HCT116 (cell line): ENCODE data around the gene ABHD4. TPM values are rescaled to one million over a fixed set of nuclear protein-coding genes. Genes with fewer than 3 reads are reported as not detected.

Experiments used
- ATAC-seq: fragments of 200-7000 bp; cut with Tn5 transposase; 2 replicates; pipeline ENCODE4 v1.9.1; 2020; ENCODE audit warnings: mild to moderate bottlenecking, moderate library complexity
- BruUV-seq: library from RNA; stranded (reverse); fragments of 400-500 nt; replicated peaks from 2 replicates; lab custom pipeline; 2021; lab: Mats Ljungman, UMichigan
- CTCF ChIA-PET: fragments of 300-600 bp; sonication (Branson Sonifier 250); formaldehyde crosslinking; loops from one replicate; lab custom pipeline; 2021; ENCODE audit warnings: antibody characterized with exemption; lab: Charles Lee
- POLR2A ChIA-PET: fragments of 300-600, 350-600 bp; sonication (Branson Sonifier 250); formaldehyde crosslinking; loops from one replicate; lab custom pipeline; 2021; ENCODE audit warnings: antibody characterized with exemption; lab: Charles Lee
- RAD21 ChIA-PET, 2 experiments: fragments of 300-600 bp; sonication (Branson Sonifier 250); formaldehyde crosslinking; loops; one replicate each; lab custom pipeline; 2023; ENCODE audit warnings: low total read pairs in 2 of 2; ENCODE audit not compliant: uncharacterized antibody in 2 of 2, unreplicated experiment in 2 of 2, low non-redundant PET in 1 of 2; lab: Charles Lee
- DNase-seq: peaks from one replicate; pipeline ENCODE4 v3.0.0-alpha.2; 2010; ENCODE audit warnings: low read depth, low spot score
- H2AFZ ChIP-seq: fragments of 200-600 bp; shearing (Covaris generic), sonication (generic); 2 replicates; pipeline ENCODE4 v1.6.1; 2017; ENCODE audit warnings: low read depth, mixed run types, mixed read lengths, antibody characterized with exemption, low read length; ENCODE audit not compliant: poor library complexity, severe bottlenecking
- H3K27ac ChIP-seq: 2 replicates; pipeline ENCODE4 v1.5.1; 2012; ENCODE audit warnings: low read depth, low read length
- H3K27me3 ChIP-seq: fragments of 200-600 bp; sonication (generic); 2 replicates; pipeline ENCODE4 v1.6.1; 2016; ENCODE audit warnings: mixed run types, low read length, mixed read lengths; ENCODE audit not compliant: insufficient read depth
- H3K36me3 ChIP-seq, 2 experiments: fragments of 200-500 bp in 1 of 2; fragments of 200-600 bp in 1 of 2; sonication (Bioruptor generic) in 1 of 2; sonication (generic) in 1 of 2; 2 replicates each; pipeline versions ENCODE4 v1.5.1 to v1.6.1; 2014 to 2016; ENCODE audit warnings: low read length in 2 of 2, inconsistent platforms in 1 of 2, mixed read lengths in 1 of 2, mixed run types in 1 of 2; ENCODE audit not compliant: insufficient read depth in 2 of 2, control insufficient read depth in 1 of 2
- H3K4me1 ChIP-seq, 2 experiments: fragments of 200-600 bp in 1 of 2; sonication (generic) in 1 of 2; 2 replicates each; pipeline versions ENCODE4 v1.5.1 to v1.6.1; 2012 to 2017; ENCODE audit warnings: low read length in 2 of 2, inconsistent platforms in 1 of 2, mild to moderate bottlenecking in 1 of 2, mixed read lengths in 1 of 2, mixed run types in 1 of 2, moderate library complexity in 1 of 2; ENCODE audit not compliant: insufficient read depth in 2 of 2, control insufficient read depth in 1 of 2
- H3K4me2 ChIP-seq: fragments of 200-600 bp; sonication (generic); 2 replicates; pipeline ENCODE4 v1.6.1; 2017; ENCODE audit warnings: mixed run types, low read length, mixed read lengths
- H3K4me3 ChIP-seq, 2 experiments: fragments of 200-600 bp in 1 of 2; sonication (generic) in 1 of 2; replicated peaks in 1 of 2; 2 replicates each; pipeline ENCODE4 v1.5.1; 2011 to 2016; ENCODE audit warnings: low read length in 2 of 2, control low read depth in 1 of 2, low read depth in 1 of 2, mild to moderate bottlenecking in 1 of 2, mixed read lengths in 1 of 2, mixed run types in 1 of 2
- H3K79me2 ChIP-seq: fragments of 200-600 bp; sonication (generic); 2 replicates; pipeline ENCODE4 v1.6.1; 2017; ENCODE audit warnings: mild to moderate bottlenecking, mixed run types, low read length, moderate library complexity, mixed read lengths; ENCODE audit not compliant: insufficient read depth
- H3K9ac ChIP-seq: fragments of 200-600 bp; sonication (generic); 2 replicates; pipeline ENCODE4 v1.6.1; 2016; ENCODE audit warnings: low read length, mixed read lengths
- H3K9me2 ChIP-seq: fragments of 200-600 bp; sonication (generic), shearing (Covaris generic); 2 replicates; pipeline ENCODE4 v1.6.1; 2017; ENCODE audit warnings: mixed run types, mild to moderate bottlenecking, moderate library complexity; ENCODE audit not compliant: insufficient read depth
- H3K9me3 ChIP-seq, 2 experiments: fragments of 200-500 bp in 1 of 2; fragments of 200-600 bp in 1 of 2; sonication (Bioruptor generic) in 1 of 2; sonication (generic) in 1 of 2; 2 replicates each; pipeline ENCODE4 v1.6.1; 2014 to 2017; ENCODE audit warnings: low read length in 2 of 2, mixed read lengths in 2 of 2, inconsistent platforms in 1 of 2, low read depth in 1 of 2, mild to moderate bottlenecking in 1 of 2, mixed run types in 1 of 2, moderate library complexity in 1 of 2; ENCODE audit not compliant: control insufficient read depth in 1 of 2, insufficient read depth in 1 of 2
- H4K20me1 ChIP-seq: fragments of 200-600 bp; sonication (generic), shearing (Covaris generic); 2 replicates; pipeline ENCODE4 v1.6.1; 2017; ENCODE audit warnings: mixed run types, mild to moderate bottlenecking, moderate library complexity; ENCODE audit not compliant: insufficient read depth
- CBX3 ChIP-seq: IDR thresholded peaks from 2 replicates; pipeline ENCODE4 v1.6.1; 2012; ENCODE audit warnings: low read depth
- CEBPB ChIP-seq: IDR thresholded peaks from 2 replicates; pipeline ENCODE4 v1.6.1; 2012; ENCODE audit warnings: low read depth
- CTCF ChIP-seq, 3 experiments: fragments of 200-600 bp in 1 of 3; sonication (generic) in 1 of 3; IDR thresholded peaks in 2 of 3; conservative IDR thresholded peaks in 1 of 3; 2 replicates each; pipeline ENCODE4 v1.5.1; 2012 to 2017; ENCODE audit warnings: low read depth in 2 of 3, low read length in 2 of 3, antibody characterized with exemption in 1 of 3, borderline replicate concordance in 1 of 3, control low read depth in 1 of 3, mild to moderate bottlenecking in 1 of 3, mixed read lengths in 1 of 3, mixed run types in 1 of 3, moderate library complexity in 1 of 3; ENCODE audit not compliant: insufficient read depth in 1 of 3
- ELF1 ChIP-seq: IDR thresholded peaks from 2 replicates; pipeline ENCODE4 v1.6.1; 2012; ENCODE audit warnings: low read depth, borderline replicate concordance
- RAD21 ChIP-seq: IDR thresholded peaks from 2 replicates; pipeline ENCODE4 v1.6.1; 2012; ENCODE audit warnings: low read depth, mild to moderate bottlenecking
- SP1 ChIP-seq: IDR thresholded peaks from 2 replicates; pipeline ENCODE4 v1.6.1; 2012; ENCODE audit warnings: low read depth
- YY1 ChIP-seq: IDR thresholded peaks from 2 replicates; pipeline ENCODE4 v1.6.1; 2011; ENCODE audit warnings: low read length, low read depth, moderate library complexity, mild to moderate bottlenecking; ENCODE audit not compliant: insufficient replicate concordance; ENCODE audit errors: extremely low read depth
- ZBTB33 ChIP-seq: IDR thresholded peaks from 2 replicates; pipeline ENCODE4 v1.6.1; 2011; ENCODE audit warnings: mild to moderate bottlenecking, low read length, moderate library complexity; ENCODE audit not compliant: insufficient replicate concordance; ENCODE audit errors: extremely low read depth
- intact Hi-C: fragments of 100-400 bp; cut with micrococcal nuclease; formaldehyde crosslinking; loops from 2 replicates; pipeline ENCODE4 v1.10.0; 2022
- total RNA-seq: library from RNA; stranded (reverse); gene quantifications from one replicate; pipeline ENCODE4 v1.2.1, GENCODE V29; 2021; ENCODE audit not compliant: unreplicated experiment

Gene ABHD4
- total RNA-seq, 1 experiment from 2014 or later: 9.4 TPM

GRCh38 chr14:22653012-22653621 lies 55.0 kb downstream of the ABHD4 start:
- DNase-seq (peak; percentile 73), ATAC-seq (peak; percentile 99)
- no peaks in the 10 kb centered on the region for H3K9me2 ChIP-seq
- peak overlapping the region; percentile 100 for H2AFZ ChIP-seq
- H3K4me2 ChIP-seq: peak overlapping the region; percentile 51
- H3K79me2 ChIP-seq: no peaks in the 10 kb centered on the region
- POLR2A ChIA-PET: interaction anchor here (0.8 to 1.4 kb wide), 5 partner anchors 11 to 86 kb away, joined by 3 to 5 read pairs (median 3); partner anchors contain the start of gene DAD1
- no peak overlapping the region for H3K4me3 ChIP-seq
- RAD21 ChIA-PET: interaction anchor here (0.6 to 1.5 kb wide), 5 partner anchors 64 to 200 kb away, joined by 3 to 14 read pairs (median 3); partner anchors contain the start of gene DAD1 (in 1 of the 2)
- TF ChIP-seq RAD21: peak; percentile 85
- TF ChIP-seq CTCF (IDR thresholded peaks at IDR 0.05 in 2 of 3, conservative IDR thresholded peaks at IDR 0.05 in 1 of 3; ENCODE audit: borderline replicate concordance in 1 of 3, insufficient read depth in 1 of 3, low read depth in 2 of 3, low read length in 2 of 3): peak; percentile 87 to 94 (median 92)
- TF ChIP-seq CBX3: 0 out of 2 replicates have a peak, but pooled peaks have one; percentile 23
- no peak for TF ChIP-seq ELF1
- TF ChIP-seq SP1: no peak
- peak; percentile 35 for TF ChIP-seq YY1
- TF ChIP-seq ZBTB33: no peak
- TF ChIP-seq CEBPB: no peak
- H3K9me3 ChIP-seq: no peaks in the 10 kb centered on the region
- H3K27ac ChIP-seq: no peak overlapping the region
- no TSS peak for BruUV-seq
- CTCF ChIA-PET: interaction anchor here (0.6 to 5.0 kb wide), 20 partner anchors 9 to 333 kb away, joined by 3 to 93 read pairs (median 5); partner anchors contain the start of genes DAD1 and OR6J1
- no peaks in the 10 kb centered on the region for H3K36me3 ChIP-seq
- H3K4me1 ChIP-seq: peaks cover 2 to 6% of the 10 kb centered on the region in 2 experiments; a peak in 3 of 4 replicates
- no peaks in the 10 kb centered on the region for H3K27me3 ChIP-seq
- intact Hi-C loops: loop anchor here (1.0 to 5.0 kb wide), 3 partner anchors 82 to 261 kb away; no protein-coding TSS in a partner anchor
- no peak overlapping the region for H3K9ac ChIP-seq
- no peaks in the 10 kb centered on the region for H4K20me1 ChIP-seq
